Brain microvascular endothelial cell (primary cell): ENCODE results near the gene TADA2B.

Experiments used
- DNase-seq: peaks from one replicate; pipeline ENCODE4 v3.0.0-alpha.2; 2020
- H3K27ac ChIP-seq: fragments of 250-450 bp; sonication (Bioruptor Pico); 2 replicates; pipeline ENCODE4 v1.5.1; 2020; ENCODE audit warnings: mild to moderate bottlenecking, moderate library complexity
- H3K27me3 ChIP-seq: fragments of 250-450 bp; sonication (Bioruptor Pico); replicated peaks from 2 replicates; pipeline ENCODE4 v1.5.1; 2020; ENCODE audit warnings: mild to moderate bottlenecking
- H3K36me3 ChIP-seq: fragments of 250-450 bp; sonication (Bioruptor Pico); replicated peaks from 2 replicates; pipeline ENCODE4 v1.5.1; 2020; ENCODE audit warnings: mild to moderate bottlenecking
- H3K4me3 ChIP-seq: 2 replicates; pipeline ENCODE4 v1.5.1; 2011; ENCODE audit warnings: low read depth, mild to moderate bottlenecking, control low read depth, low read length, moderate library complexity
- CTCF ChIP-seq: IDR thresholded peaks from 2 replicates; pipeline ENCODE4 v1.5.1; 2011; ENCODE audit warnings: low read depth, mild to moderate bottlenecking, moderate library complexity, low read length, control low read depth, inconsistent platforms; ENCODE audit errors: missing control alignments
- in situ Hi-C: cut with HindIII; loops from 2 replicates; pipeline ENCODE4 v1.10.0; 2017; ENCODE audit warnings: low sequenced_read_pairs, low pct_ligation_motif_present

Gene TADA2B

GRCh38 chr4:7044137-7044930 is 1.2 kb downstream of the TADA2B start:
- in situ Hi-C loops = no loop called here
- peak overlapping the region; percentile 79 for H3K4me3 ChIP-seq
- H3K36me3 ChIP-seq = no peaks in the 10 kb centered on the region
- no peak overlapping the region for H3K27ac ChIP-seq
- no peaks in the 10 kb centered on the region for H3K27me3 ChIP-seq
- no peak for DNase-seq
- TF ChIP-seq CTCF = no peak

DNA sequence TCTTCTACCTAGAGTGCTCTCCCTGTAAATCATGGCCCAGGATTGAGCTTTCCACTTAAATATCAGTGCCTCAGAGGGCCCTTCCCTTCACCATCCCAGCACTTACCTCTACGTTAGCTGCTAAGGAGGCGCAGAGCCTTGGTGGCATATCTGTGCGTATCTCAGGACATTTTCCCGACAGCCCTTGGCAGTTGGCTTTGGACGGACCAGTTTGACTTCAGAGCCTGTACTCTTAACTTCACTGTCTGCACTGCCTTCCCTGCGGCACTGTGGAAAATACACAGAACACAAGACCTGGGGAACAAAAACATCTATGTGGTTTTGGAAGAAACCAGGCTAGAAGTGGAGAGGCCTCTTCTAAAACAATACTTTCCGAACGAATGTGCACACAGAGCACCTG is 2.4 kb downstream of the TADA2B start:
- TF ChIP-seq CTCF = no peak
- Histone ChIP-seq H3K4me3 (no peak overlapping the region), H3K27me3 (no peaks in the 10 kb centered on the region), H3K36me3 (no peaks in the 10 kb centered on the region), H3K27ac (no peak overlapping the region)
- no peak for DNase-seq
- in situ Hi-C loops = no loop called here

GRCh38 chr4:7045961-7046921 is 3.1 kb downstream of the TADA2B start:
- Histone ChIP-seq H3K36me3 (no peaks in the 10 kb centered on the region), H3K27me3 (no peaks in the 10 kb centered on the region), H3K4me3 (no peak overlapping the region), H3K27ac (no peak overlapping the region)
- no peak for TF ChIP-seq CTCF
- in situ Hi-C loops = no loop called here
- no peak for DNase-seq

- H3K27me3 ChIP-seq = no peaks in the 10 kb centered on the region
- in situ Hi-C loops = no loop called here
- no peak for DNase-seq
- no peak overlapping the region for H3K4me3 ChIP-seq
- TF ChIP-seq CTCF = no peak
- H3K27ac ChIP-seq = no peak overlapping the region
- peaks cover 2% of the 10 kb centered on the region for H3K36me3 ChIP-seq
Observed at GRCh38 chr4:7046971-7047370, 3.8 kb downstream of the TADA2B start.

- no peak for TF ChIP-seq CTCF
- Histone ChIP-seq H3K4me3 (no peak overlapping the region), H3K27me3 (no peaks in the 10 kb centered on the region), H3K27ac (no peak overlapping the region), H3K36me3 (peaks cover 3% of the 10 kb centered on the region)
- in situ Hi-C loops = no loop called here
- DNase-seq = no peak
Observed at GRCh38 chr4:7048642-7049041, 5.5 kb downstream of the TADA2B start.
